ENCODE measurements around the gene MYH8. TPM values are rescaled to one million over a fixed set of nuclear protein-coding genes. Genes with fewer than 3 reads are reported as not detected.

The MYH8 gene
- not detected in 5 replicates for total RNA-seq (2022; extraction: Qiagen RNA extraction)

GRCh38 chr17:10421900-10422542, at the start of gene MYH8:
MYH8 (minus strand) TSS chr17:10421950; CDS start chr17:10420227, 1,723 bp downstream.

GRCh38 chr17:10469459-10469858, 47.7 kb upstream of the MYH8 start, which contains the start of gene MYH4:
MYH4 (minus strand) TSS chr17:10469559; CDS start chr17:10466745, 2,814 bp downstream.

GRCh38 chr17:10372906-10373305, 48.8 kb downstream of the MYH8 start, which contains the start of gene MYH13:
MYH13 (minus strand) TSS chr17:10373006; CDS start chr17:10364530, 8,476 bp downstream.

Other genes starting within 250 kb of the MYH8 start
- 0.29 to 0.52 TPM (median 0.41 TPM) in 5 replicates for gene GAS7, start 223.3 kb downstream of the MYH8 start, total RNA-seq (2022; extraction: Qiagen RNA extraction)
- not detected in 5 replicates for gene MYH13, start 48.9 kb downstream of the MYH8 start, total RNA-seq (2022; extraction: Qiagen RNA extraction)
- gene MYH4, start 47.6 kb upstream of the MYH8 start, total RNA-seq (2022; extraction: Qiagen RNA extraction) = not detected in 5 replicates
- not detected in 5 replicates for gene MYH1, start 96.6 kb upstream of the MYH8 start, total RNA-seq (2022; extraction: Qiagen RNA extraction)
- not detected in 5 replicates for gene MYH2, start 127.7 kb upstream of the MYH8 start, total RNA-seq (2022; extraction: Qiagen RNA extraction)
- 0.70 to 1.4 TPM (median 0.96 TPM) in 5 replicates for gene MYH3, start 235.4 kb upstream of the MYH8 start, total RNA-seq (2022; extraction: Qiagen RNA extraction)

All from A549 treated with CORT108297 at 1 μM for 4 hours (cell line).